Fibroblast of skin of left biceps (primary cell): ENCODE measurements around the gene BCAS4.

Source experiments
- DNase-seq, 2 experiments: peaks; one replicate each; pipeline ENCODE4 v3.0.0-alpha.2; 2013; ENCODE audit warnings: low read depth in 2 of 2

The BCAS4 gene

GRCh38 chr20:50821994-50822393 is 27.1 kb downstream of the BCAS4 start:
- DNase-seq, result no peak

GRCh38 chr20:50823319-50823718 is 28.5 kb downstream of the BCAS4 start:
- DNase-seq, result no peak

- DNase-seq, result no peak
Measured at GRCh38 chr20:50824137-50824536, 29.3 kb downstream of the BCAS4 start.

- DNase-seq, result no peak
Measured at GRCh38 chr20:50826121-50826520, 31.3 kb downstream of the BCAS4 start.

- no peak for DNase-seq
Measured at GRCh38 chr20:50828363-50829136, 33.7 kb downstream of the BCAS4 start.

- no peak for DNase-seq
Measured at GRCh38 chr20:50831622-50832021, 36.8 kb downstream of the BCAS4 start.

- DNase-seq, result peak; percentile 97
Measured at GRCh38 chr20:50834599-50835005, 39.7 kb downstream of the BCAS4 start.

- DNase-seq, result peak; percentile 92
Measured at GRCh38 chr20:50837532-50838321, 42.9 kb downstream of the BCAS4 start.

- DNase-seq, result no peak
Measured at GRCh38 chr20:50838322-50838625, 43.4 kb downstream of the BCAS4 start.

- DNase-seq, result no peak
Measured at GRCh38 chr20:50838707-50839385, 44.0 kb downstream of the BCAS4 start.

- no peak for DNase-seq
Measured at GRCh38 chr20:50842821-50843220, 48.0 kb downstream of the BCAS4 start.

- DNase-seq, result no peak
Measured at GRCh38 chr20:50843331-50844276, 48.7 kb downstream of the BCAS4 start.

- DNase-seq, result peak; percentile 16 to 22
Measured at GRCh38 chr20:50844430-50845100, 49.7 kb downstream of the BCAS4 start.

GRCh38 chr20:50845566-50846215 is 50.8 kb downstream of the BCAS4 start:
- DNase-seq, result no peak

- DNase-seq, result no peak
Measured at GRCh38 chr20:50848341-50848808, 53.5 kb downstream of the BCAS4 start.

GRCh38 chr20:50848846-50849673 is 54.2 kb downstream of the BCAS4 start:
- DNase-seq, result no peak

- DNase-seq, result no peak
Measured at GRCh38 chr20:50850721-50851286, 55.9 kb downstream of the BCAS4 start.

GRCh38 chr20:50852085-50852484 is 57.2 kb downstream of the BCAS4 start:
- DNase-seq, result no peak
